Measurements from ENCODE around the gene CHCHD3.
"Not testable (repeated sequence)": the region's sequence is repeated elsewhere in the genome, so short reads cannot be mapped to it uniquely, and the experiment has no call there.

Gene CHCHD3

GRCh38 chr7:132941905-132942304 is 140.0 kb downstream of the CHCHD3 start:
- Histone ChIP-seq H3K9ac (ENCODE audit: low read depth, low read length) (no peak overlapping the region), H3K9me3 (ENCODE audit: insufficient read depth, low read depth, low read length) (no peaks in the 10 kb centered on the region)

GRCh38 chr7:132941428-132941827 is 140.5 kb downstream of the CHCHD3 start:
- Histone ChIP-seq H3K9me3 (ENCODE audit: insufficient read depth, low read depth, low read length) (no peaks in the 10 kb centered on the region), H3K27me3 (ENCODE audit: insufficient read depth, low read length) (no peaks in the 10 kb centered on the region), H3K27ac (ENCODE audit: low read length) (no peak overlapping the region), H3K4me3 (ENCODE audit: low read length) (no peak overlapping the region), H3K4me1 (ENCODE audit: insufficient read depth, low read length) (no peaks in the 10 kb centered on the region), H3K9ac (ENCODE audit: low read depth, low read length) (no peak overlapping the region), H3K36me3 (ENCODE audit: insufficient read depth, low read depth, low read length) (no peaks in the 10 kb centered on the region)

More at GRCh38 chr7:132941905-132942304, 140.0 kb downstream of the CHCHD3 start:
- Histone ChIP-seq H3K4me3 (ENCODE audit: low read length) (no peak overlapping the region), H3K27me3 (ENCODE audit: insufficient read depth, low read length) (no peaks in the 10 kb centered on the region), H3K36me3 (ENCODE audit: insufficient read depth, low read depth, low read length) (no peaks in the 10 kb centered on the region), H3K27ac (ENCODE audit: low read length) (no peak overlapping the region), H3K4me1 (ENCODE audit: insufficient read depth, low read length) (no peaks in the 10 kb centered on the region)

- Histone ChIP-seq H3K36me3 (ENCODE audit: insufficient read depth, low read depth, low read length) (no peaks in the 10 kb centered on the region), H3K4me3 (ENCODE audit: low read length) (no peak overlapping the region), H3K4me1 (ENCODE audit: insufficient read depth, low read length) (no peaks in the 10 kb centered on the region), H3K9me3 (ENCODE audit: insufficient read depth, low read depth, low read length) (no peaks in the 10 kb centered on the region), H3K27ac (ENCODE audit: low read length) (no peak overlapping the region), H3K27me3 (ENCODE audit: insufficient read depth, low read length) (no peaks in the 10 kb centered on the region), H3K9ac (ENCODE audit: low read depth, low read length) (no peak overlapping the region)
These were observed 141.8 kb downstream of the CHCHD3 start for GRCh38 chr7:132940084-132940483.

GRCh38 chr7:132939495-132939894 is 142.4 kb downstream of the CHCHD3 start:
- H3K9ac ChIP-seq (ENCODE audit: low read depth, low read length): no peak overlapping the region
- H3K36me3 ChIP-seq (ENCODE audit: insufficient read depth, low read depth, low read length): no peaks in the 10 kb centered on the region
- no peaks in the 10 kb centered on the region for H3K27me3 ChIP-seq (ENCODE audit: insufficient read depth, low read length)
- H3K27ac ChIP-seq (ENCODE audit: low read length): no peak overlapping the region
- no peaks in the 10 kb centered on the region for H3K9me3 ChIP-seq (ENCODE audit: insufficient read depth, low read depth, low read length)
- no peaks in the 10 kb centered on the region for H3K4me1 ChIP-seq (ENCODE audit: insufficient read depth, low read length)
- no peak overlapping the region for H3K4me3 ChIP-seq (ENCODE audit: low read length)

GRCh38 chr7:132937286-132937685 is 144.6 kb downstream of the CHCHD3 start:
- Histone ChIP-seq H3K4me1 (ENCODE audit: insufficient read depth, low read length) (peaks cover under 1% of the 10 kb centered on the region; the same call in 1 of the 2 replicates), H3K36me3 (ENCODE audit: insufficient read depth, low read depth, low read length) (no peaks in the 10 kb centered on the region), H3K4me3 (ENCODE audit: low read length) (no peak overlapping the region), H3K27ac (ENCODE audit: low read length) (no peak overlapping the region), H3K9me3 (ENCODE audit: insufficient read depth, low read depth, low read length) (no peaks in the 10 kb centered on the region), H3K9ac (ENCODE audit: low read depth, low read length) (no peak overlapping the region), H3K27me3 (ENCODE audit: insufficient read depth, low read length) (no peaks in the 10 kb centered on the region)

GRCh38 chr7:132935608-132936007 is 146.3 kb downstream of the CHCHD3 start:
- H3K9ac ChIP-seq (ENCODE audit: low read depth, low read length): no peak overlapping the region
- H3K27ac ChIP-seq (ENCODE audit: low read length): no peak overlapping the region
- H3K36me3 ChIP-seq (ENCODE audit: insufficient read depth, low read depth, low read length): no peaks in the 10 kb centered on the region
- no peaks in the 10 kb centered on the region for H3K9me3 ChIP-seq (ENCODE audit: insufficient read depth, low read depth, low read length)
- H3K4me1 ChIP-seq (ENCODE audit: insufficient read depth, low read length): peaks cover 13% of the 10 kb centered on the region
- no peaks in the 10 kb centered on the region for H3K27me3 ChIP-seq (ENCODE audit: insufficient read depth, low read length)
- no peak overlapping the region for H3K4me3 ChIP-seq (ENCODE audit: low read length)

GRCh38 chr7:132934017-132934416 is 147.9 kb downstream of the CHCHD3 start:
- Histone ChIP-seq H3K9me3 (ENCODE audit: insufficient read depth, low read depth, low read length) (no peaks in the 10 kb centered on the region), H3K27ac (ENCODE audit: low read length) (no peak overlapping the region), H3K9ac (ENCODE audit: low read depth, low read length) (no peak overlapping the region), H3K4me1 (ENCODE audit: insufficient read depth, low read length) (peaks cover 13% of the 10 kb centered on the region), H3K4me3 (ENCODE audit: low read length) (no peak overlapping the region), H3K27me3 (ENCODE audit: insufficient read depth, low read length) (no peaks in the 10 kb centered on the region), H3K36me3 (ENCODE audit: insufficient read depth, low read depth, low read length) (no peaks in the 10 kb centered on the region)

GRCh38 chr7:132933072-132933458 is 148.8 kb downstream of the CHCHD3 start:
- Histone ChIP-seq H3K9me3 (ENCODE audit: insufficient read depth, low read depth, low read length) (no peaks in the 10 kb centered on the region), H3K4me3 (ENCODE audit: low read length) (no peak overlapping the region), H3K36me3 (ENCODE audit: insufficient read depth, low read depth, low read length) (no peaks in the 10 kb centered on the region), H3K9ac (ENCODE audit: low read depth, low read length) (no peak overlapping the region), H3K27me3 (ENCODE audit: insufficient read depth, low read length) (no peaks in the 10 kb centered on the region), H3K27ac (ENCODE audit: low read length) (no peak overlapping the region), H3K4me1 (ENCODE audit: insufficient read depth, low read length) (peaks cover 13% of the 10 kb centered on the region)

- Histone ChIP-seq H3K27ac (ENCODE audit: low read length) (no peak overlapping the region), H3K4me1 (ENCODE audit: insufficient read depth, low read length) (peaks cover 13% of the 10 kb centered on the region), H3K4me3 (ENCODE audit: low read length) (no peak overlapping the region), H3K27me3 (ENCODE audit: insufficient read depth, low read length) (no peaks in the 10 kb centered on the region), H3K9me3 (ENCODE audit: insufficient read depth, low read depth, low read length) (no peaks in the 10 kb centered on the region), H3K9ac (ENCODE audit: low read depth, low read length) (no peak overlapping the region), H3K36me3 (ENCODE audit: insufficient read depth, low read depth, low read length) (no peaks in the 10 kb centered on the region)
These were observed 149.4 kb downstream of the CHCHD3 start for GRCh38 chr7:132932296-132933071.

GRCh38 chr7:132930881-132931280 is 151.0 kb downstream of the CHCHD3 start:
- H3K4me1 ChIP-seq (ENCODE audit: insufficient read depth, low read length): peaks cover 13% of the 10 kb centered on the region
- H3K9me3 ChIP-seq (ENCODE audit: insufficient read depth, low read depth, low read length): no peaks in the 10 kb centered on the region
- no peaks in the 10 kb centered on the region for H3K36me3 ChIP-seq (ENCODE audit: insufficient read depth, low read depth, low read length)
- H3K27me3 ChIP-seq (ENCODE audit: insufficient read depth, low read length): no peaks in the 10 kb centered on the region
- no peak overlapping the region for H3K27ac ChIP-seq (ENCODE audit: low read length)
- H3K9ac ChIP-seq (ENCODE audit: low read depth, low read length): no peak overlapping the region
- no peak overlapping the region for H3K4me3 ChIP-seq (ENCODE audit: low read length)

GRCh38 chr7:132929944-132930343 is 151.9 kb downstream of the CHCHD3 start:
- peaks cover 13% of the 10 kb centered on the region for H3K4me1 ChIP-seq (ENCODE audit: insufficient read depth, low read length)
- H3K27me3 ChIP-seq (ENCODE audit: insufficient read depth, low read length); H3K27ac ChIP-seq (ENCODE audit: low read length); H3K9me3 ChIP-seq (ENCODE audit: insufficient read depth, low read depth, low read length); H3K4me3 ChIP-seq (ENCODE audit: low read length); H3K9ac ChIP-seq (ENCODE audit: low read depth, low read length); H3K36me3 ChIP-seq (ENCODE audit: insufficient read depth, low read depth, low read length): not testable (repeated sequence)

GRCh38 chr7:132919771-132920170 is 162.1 kb downstream of the CHCHD3 start:
- Histone ChIP-seq H3K9me3 (ENCODE audit: insufficient read depth, low read depth, low read length) (no peaks in the 10 kb centered on the region), H3K9ac (ENCODE audit: low read depth, low read length) (no peak overlapping the region), H3K4me1 (ENCODE audit: insufficient read depth, low read length) (no peaks in the 10 kb centered on the region), H3K27me3 (ENCODE audit: insufficient read depth, low read length) (no peaks in the 10 kb centered on the region), H3K27ac (ENCODE audit: low read length) (no peak overlapping the region), H3K4me3 (ENCODE audit: low read length) (no peak overlapping the region), H3K36me3 (ENCODE audit: insufficient read depth, low read depth, low read length) (no peaks in the 10 kb centered on the region)
